WTC11 (cell line): ENCODE measurements around the gene C1QTNF1. TPM values are rescaled to one million over a fixed set of nuclear protein-coding genes. Genes with fewer than 3 reads are reported as not detected.

Experiments used
- ATAC-seq: fragments of 200-7000 bp; cut with Tn5 transposase; 2 replicates; pipeline ENCODE4 v1.10.0; 2021; ENCODE audit warnings: mild to moderate bottlenecking, moderate library complexity
- CTCF ChIA-PET: fragments of 300-600 bp; sonication (Branson Sonifier 250); formaldehyde crosslinking; loops from one replicate; lab custom pipeline; 2021; ENCODE audit warnings: antibody characterized with exemption; lab: Charles Lee
- POLR2A ChIA-PET: fragments of 350-600 bp; sonication (Branson Sonifier 250); formaldehyde crosslinking; loops from one replicate; lab custom pipeline; 2021; ENCODE audit warnings: antibody characterized with exemption; lab: Charles Lee
- DNase-seq: peaks from one replicate; pipeline ENCODE4 v3.0.0; 2021; ENCODE audit warnings: low spot score
- H3K27ac Mint-ChIP-seq: 2 replicates; pipeline ENCODE4 v1.8.0; 2021; ENCODE audit warnings: mixed read lengths
- H3K27me3 Mint-ChIP-seq: 2 replicates; pipeline ENCODE4 v1.8.0; 2021; ENCODE audit warnings: low read depth, mild to moderate bottlenecking, moderate library complexity, mixed read lengths
- H3K36me3 Mint-ChIP-seq: 2 replicates; pipeline ENCODE4 v1.8.0; 2021; ENCODE audit warnings: mixed read lengths
- H3K4me1 Mint-ChIP-seq: 2 replicates; pipeline ENCODE4 v1.8.0; 2022; ENCODE audit warnings: mixed read lengths
- H3K4me3 Mint-ChIP-seq: 2 replicates; pipeline ENCODE4 v1.8.0; 2021; ENCODE audit warnings: mild to moderate bottlenecking, moderate library complexity, mixed read lengths
- H3K9me3 Mint-ChIP-seq: 2 replicates; pipeline ENCODE4 v1.8.0; 2021; ENCODE audit warnings: mixed read lengths
- ATF2 ChIP-seq: sonication (generic); formaldehyde crosslinking; IDR thresholded peaks from 2 replicates; pipeline ENCODE4 v1.8.1; 2022; ENCODE audit warnings: low read depth, missing genetic modification reagents, borderline replicate concordance
- CREM ChIP-seq: sonication (generic); formaldehyde crosslinking; IDR thresholded peaks from 2 replicates; pipeline ENCODE4 v1.8.1; 2022; ENCODE audit warnings: mild to moderate bottlenecking, missing genetic modification reagents, moderate library complexity
- ESRRA ChIP-seq: sonication (generic); formaldehyde crosslinking; IDR thresholded peaks from 2 replicates; pipeline ENCODE4 v1.8.1; 2022; ENCODE audit warnings: mild to moderate bottlenecking, missing genetic modification reagents, borderline replicate concordance
- FOXJ3 ChIP-seq: sonication (generic); formaldehyde crosslinking; IDR thresholded peaks from 2 replicates; pipeline ENCODE4 v1.9.0; 2021; ENCODE audit warnings: missing genetic modification reagents, mild to moderate bottlenecking, borderline replicate concordance
- GABPB1 ChIP-seq: sonication (generic); formaldehyde crosslinking; IDR thresholded peaks from 2 replicates; pipeline ENCODE4 v1.8.1; 2023; ENCODE audit warnings: mild to moderate bottlenecking, missing genetic modification reagents
- GRHL2 ChIP-seq: fragments of 250-450 bp; sonication (Bioruptor Pico); IDR thresholded peaks from 2 replicates; pipeline ENCODE4 v1.8.0; 2022; ENCODE audit warnings: mild to moderate bottlenecking, moderate library complexity; ENCODE audit not compliant: insufficient replicate concordance, severe bottlenecking
- MYBL2 ChIP-seq: sonication (generic); formaldehyde crosslinking; IDR thresholded peaks from 2 replicates; pipeline ENCODE4 v1.8.1; 2023; ENCODE audit warnings: mild to moderate bottlenecking, moderate library complexity, missing genetic modification reagents
- PRRX2 ChIP-seq: fragments of 250-450 bp; sonication (Bioruptor Pico); IDR thresholded peaks from 2 replicates; pipeline ENCODE4 v1.8.0; 2021; ENCODE audit warnings: mild to moderate bottlenecking
- TEAD1 ChIP-seq: sonication (generic); formaldehyde crosslinking; IDR thresholded peaks from 2 replicates; pipeline ENCODE4 v1.8.0; 2022; ENCODE audit warnings: mild to moderate bottlenecking, missing genetic modification reagents
- ZNF219 ChIP-seq: sonication (generic); formaldehyde crosslinking; IDR thresholded peaks from 2 replicates; pipeline ENCODE4 v1.8.0; 2023; ENCODE audit warnings: missing genetic modification reagents, mild to moderate bottlenecking, borderline replicate concordance
- total RNA-seq: library from RNA; stranded (reverse); gene quantifications from 3 replicates; pipeline ENCODE4 v1.2.3, GENCODE V29; 2021
- TF ChIP-seq, protein P1 (sequence below): fragments of 200-600 bp; IDR thresholded peaks from 2 replicates; pipeline ENCODE4 v1.8.0; 2022; ENCODE audit warnings: antibody characterized with exemption
- TF ChIP-seq, protein P2 (sequence below): sonication (generic); formaldehyde crosslinking; IDR thresholded peaks from 2 replicates; pipeline ENCODE4 v1.8.1; 2022; ENCODE audit warnings: mild to moderate bottlenecking, missing genetic modification reagents, moderate library complexity, borderline replicate concordance
- TF ChIP-seq, protein P3 (sequence below): sonication (generic); formaldehyde crosslinking; IDR thresholded peaks from 2 replicates; pipeline ENCODE4 v1.8.1; 2023; ENCODE audit warnings: mild to moderate bottlenecking, missing genetic modification reagents
- TF ChIP-seq, protein P4 (sequence below): fragments of 250-450 bp; sonication (Bioruptor Pico); IDR thresholded peaks from 2 replicates; pipeline ENCODE4 v2.1.2; 2022; ENCODE audit warnings: mild to moderate bottlenecking, moderate library complexity

C1QTNF1 gene
- total RNA-seq, 1 experiment from 2014 or later, result 1.7 TPM

DNA sequence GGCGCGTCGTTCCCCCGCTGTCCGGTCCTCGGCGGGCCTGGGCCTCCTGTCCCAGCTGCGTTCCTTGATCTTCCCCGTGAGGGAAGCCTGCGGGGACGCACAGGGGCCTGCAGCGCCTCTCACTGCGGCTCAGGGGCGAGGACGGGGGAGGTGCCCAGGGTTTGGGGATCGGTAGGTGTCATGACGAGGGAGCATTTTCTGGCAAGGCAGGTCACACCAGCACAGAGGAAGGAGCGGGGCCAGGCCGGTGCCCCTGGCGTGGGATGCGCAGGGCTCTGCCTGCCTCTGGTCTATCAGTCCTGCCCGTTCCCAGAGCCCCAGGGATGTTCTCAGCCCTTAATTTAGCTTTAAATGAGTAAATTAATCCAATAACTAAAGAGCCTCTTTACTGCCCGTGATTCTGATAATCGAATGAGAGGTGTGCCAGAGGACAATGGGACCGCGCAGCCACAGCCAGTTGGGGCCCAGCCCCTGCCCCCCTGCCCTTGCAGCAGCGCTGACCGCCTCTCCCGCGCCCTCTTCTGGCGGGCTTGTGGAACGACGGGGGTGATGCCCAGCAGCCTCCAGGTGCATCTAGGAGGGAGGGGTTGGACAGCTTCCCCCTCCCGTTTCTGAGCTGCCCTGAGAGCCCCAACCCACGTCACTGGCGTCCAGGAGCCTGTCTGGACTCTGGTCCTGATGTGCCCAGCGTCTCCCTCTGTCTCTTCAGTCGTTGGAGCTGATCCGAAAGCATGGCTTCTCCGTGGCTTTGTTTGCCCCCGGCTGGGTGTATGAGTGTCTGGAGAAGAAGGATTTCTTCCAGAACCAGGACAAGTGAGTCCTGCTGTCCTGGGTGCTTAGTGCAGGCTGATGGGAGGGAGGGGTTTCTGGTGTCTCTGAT lies 58.6 kb downstream of the C1QTNF1 start:
- Mint-ChIP-seq H3K27ac (no peak overlapping the region), H3K36me3 (peaks cover 28% of the 10 kb centered on the region), H3K4me3 (no peak overlapping the region), H3K9me3 (no peaks in the 10 kb centered on the region; the same call in 1 of the 2 replicates), H3K27me3 (no peaks in the 10 kb centered on the region), H3K4me1 (no peaks in the 10 kb centered on the region)
- DNase-seq (peak; percentile 86), ATAC-seq (peak; percentile 82)
- CTCF ChIA-PET, result interaction anchor here (0.6 to 3.4 kb wide), 16 partner anchors 8 to 1501 kb away, joined by 3 to 26 read pairs (median 4); partner anchors contain the start of gene ENGASE
- 0 out of 2 replicates have a peak, but pooled peaks have one; percentile 5 for TF ChIP-seq PRRX2 (CRISPR knock-in tag)
- TF ChIP-seq, protein P1, sequence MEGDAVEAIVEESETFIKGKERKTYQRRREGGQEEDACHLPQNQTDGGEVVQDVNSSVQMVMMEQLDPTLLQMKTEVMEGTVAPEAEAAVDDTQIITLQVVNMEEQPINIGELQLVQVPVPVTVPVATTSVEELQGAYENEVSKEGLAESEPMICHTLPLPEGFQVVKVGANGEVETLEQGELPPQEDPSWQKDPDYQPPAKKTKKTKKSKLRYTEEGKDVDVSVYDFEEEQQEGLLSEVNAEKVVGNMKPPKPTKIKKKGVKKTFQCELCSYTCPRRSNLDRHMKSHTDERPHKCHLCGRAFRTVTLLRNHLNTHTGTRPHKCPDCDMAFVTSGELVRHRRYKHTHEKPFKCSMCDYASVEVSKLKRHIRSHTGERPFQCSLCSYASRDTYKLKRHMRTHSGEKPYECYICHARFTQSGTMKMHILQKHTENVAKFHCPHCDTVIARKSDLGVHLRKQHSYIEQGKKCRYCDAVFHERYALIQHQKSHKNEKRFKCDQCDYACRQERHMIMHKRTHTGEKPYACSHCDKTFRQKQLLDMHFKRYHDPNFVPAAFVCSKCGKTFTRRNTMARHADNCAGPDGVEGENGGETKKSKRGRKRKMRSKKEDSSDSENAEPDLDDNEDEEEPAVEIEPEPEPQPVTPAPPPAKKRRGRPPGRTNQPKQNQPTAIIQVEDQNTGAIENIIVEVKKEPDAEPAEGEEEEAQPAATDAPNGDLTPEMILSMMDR, result peak; percentile 77
- TF ChIP-seq GABPB1, result 0 out of 2 replicates have a peak, but pooled peaks have one; percentile 14
- TF ChIP-seq, protein P2, sequence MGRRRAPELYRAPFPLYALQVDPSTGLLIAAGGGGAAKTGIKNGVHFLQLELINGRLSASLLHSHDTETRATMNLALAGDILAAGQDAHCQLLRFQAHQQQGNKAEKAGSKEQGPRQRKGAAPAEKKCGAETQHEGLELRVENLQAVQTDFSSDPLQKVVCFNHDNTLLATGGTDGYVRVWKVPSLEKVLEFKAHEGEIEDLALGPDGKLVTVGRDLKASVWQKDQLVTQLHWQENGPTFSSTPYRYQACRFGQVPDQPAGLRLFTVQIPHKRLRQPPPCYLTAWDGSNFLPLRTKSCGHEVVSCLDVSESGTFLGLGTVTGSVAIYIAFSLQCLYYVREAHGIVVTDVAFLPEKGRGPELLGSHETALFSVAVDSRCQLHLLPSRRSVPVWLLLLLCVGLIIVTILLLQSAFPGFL (CRISPR knock-in tag), result no peak
- POLR2A ChIA-PET, result interaction anchor here (0.7 kb wide), 1 partner anchor 33 kb away, joined by 3 read pairs; no protein-coding TSS in a partner anchor

DNA sequence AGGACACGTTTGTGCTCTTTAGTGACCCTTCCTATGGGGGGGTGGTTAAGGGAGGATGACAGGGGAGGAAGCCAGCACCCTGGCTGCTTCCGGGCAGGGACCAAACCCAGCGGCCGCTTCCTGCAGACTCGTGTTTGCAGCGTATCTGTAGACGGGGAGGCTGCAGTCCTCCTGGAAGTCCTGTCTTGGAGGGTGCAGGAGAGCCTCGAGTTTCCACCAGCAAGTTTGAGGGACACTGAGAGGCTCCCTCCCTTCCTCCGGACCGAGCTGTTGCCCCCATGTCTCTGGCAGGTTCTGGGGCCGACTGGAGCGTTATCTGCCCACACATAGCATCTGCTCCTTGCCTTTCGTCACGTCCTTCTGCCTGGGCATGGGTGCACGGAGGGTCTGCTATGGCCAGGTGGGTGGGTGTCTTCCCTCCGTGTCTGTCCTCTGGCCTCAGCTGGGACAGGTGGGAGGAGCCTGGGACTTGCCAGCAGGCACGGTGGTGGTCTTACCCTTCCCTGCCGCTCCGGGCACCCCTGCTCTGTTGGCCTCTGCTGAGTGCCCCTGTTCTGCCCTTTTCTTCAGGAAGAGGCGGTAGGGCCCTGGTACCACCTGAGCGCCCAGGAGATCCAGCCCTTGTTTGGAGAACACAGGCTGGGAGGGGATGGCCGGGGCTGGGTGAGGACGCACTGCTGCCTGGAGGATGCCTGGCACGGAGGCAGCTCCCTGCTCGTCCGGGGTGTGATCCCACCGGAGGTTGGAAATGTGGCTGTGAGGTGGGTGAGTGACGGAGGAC lies 59.4 kb downstream of the C1QTNF1 start:
- POLR2A ChIA-PET, result interaction anchor here (0.6 to 0.7 kb wide), 2 partner anchors 11 to 33 kb away, joined by 3 to 4 read pairs; no protein-coding TSS in a partner anchor
- Mint-ChIP-seq H3K27ac (no peak overlapping the region), H3K4me1 (no peaks in the 10 kb centered on the region), H3K4me3 (no peak overlapping the region), H3K27me3 (no peaks in the 10 kb centered on the region), H3K9me3 (no peaks in the 10 kb centered on the region; the same call in 1 of the 2 replicates), H3K36me3 (peaks cover 28% of the 10 kb centered on the region)
- ATAC-seq (no peak), DNase-seq (no peak)
- CTCF ChIA-PET, result interaction anchor here (0.7 to 3.4 kb wide), 11 partner anchors 9 to 318 kb away, joined by 3 to 26 read pairs (median 4); partner anchors contain the start of gene ENGASE
- TF ChIP-seq ATF2 (CRISPR knock-in tag) (no peak), TEAD1 (no peak), CREM (no peak), ESRRA (CRISPR knock-in tag) (no peak), MYBL2 (CRISPR knock-in tag) (no peak), GABPB1 (no peak)
- TF ChIP-seq, protein P3, sequence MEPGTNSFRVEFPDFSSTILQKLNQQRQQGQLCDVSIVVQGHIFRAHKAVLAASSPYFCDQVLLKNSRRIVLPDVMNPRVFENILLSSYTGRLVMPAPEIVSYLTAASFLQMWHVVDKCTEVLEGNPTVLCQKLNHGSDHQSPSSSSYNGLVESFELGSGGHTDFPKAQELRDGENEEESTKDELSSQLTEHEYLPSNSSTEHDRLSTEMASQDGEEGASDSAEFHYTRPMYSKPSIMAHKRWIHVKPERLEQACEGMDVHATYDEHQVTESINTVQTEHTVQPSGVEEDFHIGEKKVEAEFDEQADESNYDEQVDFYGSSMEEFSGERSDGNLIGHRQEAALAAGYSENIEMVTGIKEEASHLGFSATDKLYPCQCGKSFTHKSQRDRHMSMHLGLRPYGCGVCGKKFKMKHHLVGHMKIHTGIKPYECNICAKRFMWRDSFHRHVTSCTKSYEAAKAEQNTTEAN (CRISPR knock-in tag), result no peak

DNA sequence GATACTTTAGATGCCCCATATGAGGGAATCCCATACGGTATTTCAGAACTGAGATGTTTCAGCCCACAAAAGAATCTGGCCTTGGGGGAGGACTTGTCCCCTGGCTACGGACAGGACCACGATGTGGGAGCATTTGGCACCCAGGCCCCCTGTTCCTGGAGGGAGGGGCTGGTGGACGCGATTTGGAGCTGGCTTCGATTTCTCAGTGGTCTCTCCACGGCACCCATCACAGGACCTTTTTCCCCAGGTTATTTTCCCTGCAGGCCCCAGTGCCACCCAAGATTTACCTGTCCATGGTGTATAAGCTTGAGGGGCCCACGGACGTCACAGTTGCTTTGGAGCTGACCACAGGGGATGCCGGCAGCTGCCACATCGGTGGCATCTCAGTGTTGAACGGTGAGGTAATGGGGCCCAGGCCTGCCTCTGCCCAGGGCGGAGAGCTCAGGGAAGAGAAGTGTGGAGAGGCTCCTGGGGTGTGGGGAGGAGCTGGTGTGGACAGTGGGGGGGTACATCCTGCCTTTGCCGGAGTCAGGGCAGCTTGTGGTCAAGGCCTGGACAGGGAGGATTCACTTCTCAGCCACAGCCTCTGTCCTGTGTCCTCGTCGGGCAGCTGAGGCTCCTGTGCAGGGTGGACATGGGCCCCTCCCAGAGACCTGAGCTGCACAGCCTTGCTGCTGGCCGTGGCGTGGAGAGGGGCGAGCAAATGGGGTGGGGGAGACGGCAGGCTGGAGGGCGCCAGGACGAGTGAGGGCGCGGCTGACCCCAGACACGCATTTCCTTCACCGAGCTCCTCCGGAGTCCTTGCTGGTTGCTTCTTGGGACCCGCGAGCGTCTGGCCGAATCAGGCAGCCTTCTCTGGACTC lies 60.6 kb downstream of the C1QTNF1 start:
- ATAC-seq (no peak), DNase-seq (no peak)
- ChIA-PET POLR2A (no interaction called here), CTCF (interaction anchor here (0.8 to 12.6 kb wide), 10 partner anchors 13 to 317 kb away, joined by 3 to 162 read pairs (median 8); no protein-coding TSS in a partner anchor)
- Mint-ChIP-seq H3K27ac (no peak overlapping the region), H3K4me1 (no peaks in the 10 kb centered on the region), H3K9me3 (no peaks in the 10 kb centered on the region; the same call in 1 of the 2 replicates), H3K27me3 (no peaks in the 10 kb centered on the region), H3K4me3 (no peak overlapping the region), H3K36me3 (peaks cover 26% of the 10 kb centered on the region)
- TF ChIP-seq GRHL2 (CRISPR knock-in tag), result no peak
- TF ChIP-seq, protein P4, sequence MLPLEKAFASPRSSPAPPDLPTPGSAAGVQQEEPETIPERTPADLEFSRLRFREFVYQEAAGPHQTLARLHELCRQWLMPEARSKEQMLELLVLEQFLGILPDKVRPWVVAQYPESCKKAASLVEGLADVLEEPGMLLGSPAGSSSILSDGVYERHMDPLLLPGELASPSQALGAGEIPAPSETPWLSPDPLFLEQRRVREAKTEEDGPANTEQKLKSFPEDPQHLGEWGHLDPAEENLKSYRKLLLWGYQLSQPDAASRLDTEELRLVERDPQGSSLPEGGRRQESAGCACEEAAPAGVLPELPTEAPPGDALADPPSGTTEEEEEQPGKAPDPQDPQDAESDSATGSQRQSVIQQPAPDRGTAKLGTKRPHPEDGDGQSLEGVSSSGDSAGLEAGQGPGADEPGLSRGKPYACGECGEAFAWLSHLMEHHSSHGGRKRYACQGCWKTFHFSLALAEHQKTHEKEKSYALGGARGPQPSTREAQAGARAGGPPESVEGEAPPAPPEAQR, result no peak
- no peak for TF ChIP-seq FOXJ3
- TF ChIP-seq TEAD1, result no peak
- TF ChIP-seq ZNF219 (CRISPR knock-in tag), result no peak
